GM12878 (cell line): ENCODE results near the gene AOAH. TPM values are rescaled to one million over a fixed set of nuclear protein-coding genes. Genes with fewer than 3 reads are reported as not detected.

Experiments used
- ATAC-seq: fragments of 200-7000 bp; cut with Tn5 transposase; 3 replicates; pipeline ENCODE4 v1.9.1; 2020; ENCODE audit warnings: mild to moderate bottlenecking, moderate library complexity
- BruUV-seq: library from RNA; stranded (reverse); fragments of 400-500 nt; replicated peaks from 2 replicates; lab custom pipeline; 2021; lab: Mats Ljungman, UMichigan
- CTCF ChIA-PET: fragments of 300-600 bp; sonication (Branson Sonifier 250); formaldehyde crosslinking; extraction: SDS; loops from one replicate; lab custom pipeline; 2021; ENCODE audit warnings: inconsistent platforms; lab: Yijun Ruan, JAX
- POLR2A ChIA-PET: fragments of 350-600 bp; formaldehyde crosslinking; extraction: SDS; loops from one replicate; lab custom pipeline; 2021; ENCODE audit warnings: inconsistent platforms; lab: Charles Lee
- RAD21 ChIA-PET: fragments of 300-600 bp; sonication (Branson Sonifier 250); formaldehyde crosslinking; loops from one replicate; lab custom pipeline; 2023; ENCODE audit warnings: antibody characterized with exemption; ENCODE audit not compliant: unreplicated experiment; lab: Charles Lee
- SMC1A ChIA-PET: fragments of 300-600 bp; sonication (Branson Sonifier 250); formaldehyde crosslinking; loops from one replicate; lab custom pipeline; 2023; ENCODE audit not compliant: unreplicated experiment, uncharacterized antibody; lab: Charles Lee
- DNase-seq: peaks from one replicate; pipeline ENCODE4 v3.0.0-alpha.2; 2011; ENCODE audit warnings: low read depth, low spot score
- FAIRE-seq: peaks from 3 replicates; lab custom pipeline; 2011; peaks lifted over from hg19 to GRCh38; lab: Jason Lieb, UNC
- H2AFZ ChIP-seq: 2 replicates; pipeline ENCODE4 v1.6.0; 2011; ENCODE audit warnings: low read depth, low read length, control low read depth; ENCODE audit not compliant: control insufficient read depth
- H3K27ac ChIP-seq: 2 replicates; pipeline ENCODE4 v1.5.1; 2011; ENCODE audit warnings: control low read depth; ENCODE audit not compliant: control insufficient read depth, insufficient read depth
- H3K27me3 ChIP-seq, 2 experiments: replicated peaks in 1 of 2; 2 replicates each; pipeline versions ENCODE4 v1.6.0 to v1.6.1; 2011; ENCODE audit warnings: low read length in 1 of 2; ENCODE audit not compliant: control insufficient read depth in 2 of 2, insufficient read depth in 2 of 2
- H3K36me3 ChIP-seq, 2 experiments: 2 replicates each; pipeline ENCODE4 v1.5.1; 2011; ENCODE audit warnings: low read length in 1 of 2; ENCODE audit not compliant: control insufficient read depth in 2 of 2, insufficient read depth in 2 of 2
- H3K4me1 ChIP-seq: 2 replicates; pipeline ENCODE4 v1.6.1; 2011; ENCODE audit warnings: mild to moderate bottlenecking, low read length, moderate library complexity, mixed read lengths; ENCODE audit not compliant: control insufficient read depth, insufficient read depth
- H3K4me2 ChIP-seq: 2 replicates; pipeline ENCODE4 v1.6.0; 2011; ENCODE audit warnings: control low read depth; ENCODE audit not compliant: control insufficient read depth, insufficient read depth
- H3K4me3 ChIP-seq: fragments of 200-600 bp; sonication (generic); 2 replicates; pipeline ENCODE4 v1.5.1; 2016
- H3K79me2 ChIP-seq: 2 replicates; pipeline ENCODE4 v1.6.0; 2011; ENCODE audit warnings: low read length; ENCODE audit not compliant: control insufficient read depth, insufficient read depth
- H3K9ac ChIP-seq: 2 replicates; pipeline ENCODE4 v1.8.0; 2011; ENCODE audit warnings: low read length, control low read depth, mixed read lengths; ENCODE audit not compliant: control insufficient read depth, insufficient read depth
- H3K9me3 ChIP-seq: replicated peaks from 3 replicates; pipeline ENCODE4 v1.5.1; 2011; ENCODE audit warnings: mild to moderate bottlenecking, low read length; ENCODE audit not compliant: control insufficient read depth, insufficient read depth
- H4K20me1 ChIP-seq: 2 replicates; pipeline ENCODE4 v1.6.0; 2011; ENCODE audit not compliant: control insufficient read depth, insufficient read depth
- BCLAF1 ChIP-seq: fragments of 450-650 bp; IDR thresholded peaks from 2 replicates; pipeline ENCODE4 v1.6.1; 2017; ENCODE audit warnings: antibody characterized with exemption, mild to moderate bottlenecking, moderate library complexity
- CBX3 ChIP-seq: fragments of 200-600 bp; sonication (generic); IDR thresholded peaks from 2 replicates; pipeline ENCODE4 v1.6.1; 2016; ENCODE audit warnings: low read depth, borderline replicate concordance
- IRF4 ChIP-seq: IDR thresholded peaks from 2 replicates; pipeline ENCODE4 v1.6.1; 2011; ENCODE audit warnings: low read depth, low read length
- LARP7 ChIP-seq: fragments of 450-650 bp; IDR thresholded peaks from 2 replicates; pipeline ENCODE4 v1.6.1; 2017; ENCODE audit warnings: mild to moderate bottlenecking
- NFYA ChIP-seq: IDR thresholded peaks from 2 replicates; pipeline ENCODE4 v1.6.1; 2011; ENCODE audit warnings: low read depth, mild to moderate bottlenecking, low read length, improper control_type of control experiment, borderline replicate concordance
- RB1 ChIP-seq: fragments of 450-650 bp; formaldehyde crosslinking; IDR thresholded peaks from 2 replicates; pipeline ENCODE4 v1.6.1; 2017; ENCODE audit warnings: mild to moderate bottlenecking, borderline replicate concordance
- RFX5 ChIP-seq: IDR thresholded peaks from 2 replicates; pipeline ENCODE4 v1.6.1; 2011; ENCODE audit warnings: low read depth, low read length, improper control_type of control experiment
- SMAD5 ChIP-seq: IDR thresholded peaks from 2 replicates; pipeline ENCODE4 v1.6.1; 2016; ENCODE audit warnings: antibody characterized with exemption, low read depth
- STAT1 ChIP-seq: fragments of 450-650 bp; conservative IDR thresholded peaks from 2 replicates; pipeline ENCODE4 v1.6.1; 2014; ENCODE audit warnings: antibody characterized with exemption, mild to moderate bottlenecking
- ZBTB40 ChIP-seq: fragments of 450-650 bp; IDR thresholded peaks from 2 replicates; pipeline ENCODE4 v1.6.1; 2016; ENCODE audit warnings: mild to moderate bottlenecking, moderate library complexity, borderline replicate concordance
- WGBS: methylation state at CpG from one replicate; pipeline ENCODE4 v1.1.6; 2016; ENCODE audit warnings: low lambda C conversion rate; ENCODE audit not compliant: insufficient replicate concordance, insufficient coverage; ENCODE audit errors: missing lambda C conversion rate; 5-methylcytosine and 5-hydroxymethylcytosine counted together
- in situ Hi-C: fragments of 300-500 bp; cut with MboI; formaldehyde crosslinking; loops from 9 replicates; pipeline ENCODE4 v1.14.3; 2018; ENCODE audit warnings: mixed read lengths
- intact Hi-C: fragments of 100-400 bp; cut with micrococcal nuclease; formaldehyde crosslinking; loops from one replicate; pipeline ENCODE4 v1.14.2; 2022; ENCODE audit not compliant: unreplicated experiment
- polyA plus RNA-seq, 11 experiments: library from polyadenylated mRNA; depleted of rRNA in 4 of 11; unstranded in 6 of 11; stranded (reverse) in 5 of 11; fragments of >200 nt; fragmentation: Nextera tagmentation in 4 of 11; fragmentation: Illumina TruSeq in 1 of 11; extraction: Ambion mirVana in 4 of 11; extraction: Trizol in 1 of 11; gene quantifications; 1 replicate in 1 of 11; 2 replicates in 10 of 11; pipeline versions ENCODE4 v1.2.1 to v1.2.3, GENCODE V29; 2011 to 2016; ENCODE audit warnings: inconsistent platforms in 2 of 11, missing spikeins in 2 of 11, low read depth in 1 of 11
- total RNA-seq, 4 experiments: library from RNA; depleted of rRNA in 3 of 4; stranded (reverse); fragments of >200 nt in 3 of 4; fragmentation: Illumina TruSeq in 1 of 4; extraction: Trizol in 1 of 4; gene quantifications; 2 replicates each; pipeline versions ENCODE4 v1.2.1 to v1.2.3, GENCODE V29; 2013 to 2021

Gene AOAH
- total and polyA plus RNA-seq, 10 of the 15 experiments (the other 5 are each of a cell fraction or from before 2014, with no cell fraction given), result 0.32 to 2.8 (median 1.4) TPM

- intact Hi-C loops, result no loop called here
- ATAC-seq (no peak), DNase-seq (no peak), FAIRE-seq (no peak)
- Histone ChIP-seq H3K4me2 (no peak overlapping the region), H3K9ac (no peak overlapping the region), H3K79me2 (no peaks in the 10 kb centered on the region), H3K9me3 (no peaks in the 10 kb centered on the region), H2AFZ (no peak overlapping the region), H3K27me3 (peaks cover 0 to 1% of the 10 kb centered on the region in 2 experiments; a peak in 2 of 4 replicates), H3K4me3 (no peak overlapping the region), H4K20me1 (no peaks in the 10 kb centered on the region), H3K36me3 (no peaks in the 10 kb centered on the region), H3K4me1 (no peaks in the 10 kb centered on the region), H3K27ac (no peak overlapping the region)
- TF ChIP-seq IRF4 (no peak), STAT1 (no peak), RB1 (no peak)
- SMC1A ChIA-PET, result no interaction called here
- RAD21 ChIA-PET, result no interaction called here
- CTCF ChIA-PET, result interaction anchor here (0.6 to 0.8 kb wide), 2 partner anchors 17 to 546 kb away, joined by 3 read pairs; no protein-coding TSS in a partner anchor
- BruUV-seq, result no TSS peak
- POLR2A ChIA-PET, result no interaction called here
- 46% methylated on average over 6 of the region's 6 CpGs for WGBS
- in situ Hi-C loops, result no loop called here
Measured at GRCh38 chr7:36654436-36654835, 69.9 kb downstream of the AOAH start.

GRCh38 chr7:36653663-36654355 lies 70.5 kb downstream of the AOAH start:
- CTCF ChIA-PET, result interaction anchor here (0.6 to 0.8 kb wide), 2 partner anchors 17 to 546 kb away, joined by 3 read pairs; no protein-coding TSS in a partner anchor
- intact Hi-C loops (no loop called here), in situ Hi-C loops (no loop called here)
- Histone ChIP-seq H3K4me2 (no peak overlapping the region), H3K9me3 (no peaks in the 10 kb centered on the region), H3K27ac (no peak overlapping the region), H2AFZ (no peak overlapping the region), H3K9ac (no peak overlapping the region), H3K79me2 (no peaks in the 10 kb centered on the region), H3K4me1 (no peaks in the 10 kb centered on the region), H4K20me1 (no peaks in the 10 kb centered on the region), H3K4me3 (no peak overlapping the region), H3K27me3 (peaks cover 0 to 1% of the 10 kb centered on the region in 2 experiments; a peak in 2 of 4 replicates), H3K36me3 (no peaks in the 10 kb centered on the region)
- RAD21 ChIA-PET, result no interaction called here
- ATAC-seq, result no peak
- no peak for FAIRE-seq
- SMC1A ChIA-PET, result interaction anchor here (1.3 kb wide), 1 partner anchor 16 kb away, joined by 3 read pairs; no protein-coding TSS in a partner anchor
- POLR2A ChIA-PET, result no interaction called here
- no TSS peak for BruUV-seq
- no peak for DNase-seq
- WGBS, result 30% methylated on average over 11 of the region's 11 CpGs
- TF ChIP-seq ZBTB40, result no peak
- TF ChIP-seq CBX3, result no peak
- no peak for TF ChIP-seq BCLAF1
- TF ChIP-seq RFX5, result no peak
- TF ChIP-seq NFYA, result no peak
- TF ChIP-seq LARP7, result no peak
- no peak for TF ChIP-seq SMAD5
